T-helper 17 cell (primary cell): Measurements from ENCODE around the gene CENPU. TPM values are rescaled to one million over a fixed set of nuclear protein-coding genes. Genes with fewer than 3 reads are reported as not detected.

Source experiments
- ATAC-seq: fragments of 150-1000 bp; cut with Tn5 transposase; 2 replicates; pipeline ENCODE4 v1.10.0; 2021; ENCODE audit warnings: mild to moderate bottlenecking, moderate library complexity
- DNase-seq, 3 donors: peaks; one replicate each; pipeline versions ENCODE4 v3.0.0 to v3.0.0-alpha.2; 2020 to 2021
- H3K9me3 ChIP-seq: one replicate; pipeline ENCODE4 v1.7.0; 2013; ENCODE audit warnings: low read length, mild to moderate bottlenecking; ENCODE audit not compliant: control insufficient read depth, poor library complexity, severe bottlenecking
- H3K27ac Mint-ChIP-seq: one replicate; pipeline ENCODE4 v1.8.0; 2022; ENCODE audit warnings: mild to moderate bottlenecking, moderate library complexity, mixed read lengths
- H3K27me3 Mint-ChIP-seq: one replicate; pipeline ENCODE4 v1.8.0; 2022; ENCODE audit warnings: mixed read lengths
- H3K36me3 Mint-ChIP-seq: one replicate; pipeline ENCODE4 v1.8.0; 2022; ENCODE audit warnings: low read depth, mixed read lengths
- H3K4me1 Mint-ChIP-seq: one replicate; pipeline ENCODE4 v1.8.0; 2022; ENCODE audit warnings: mild to moderate bottlenecking, mixed read lengths
- H3K4me3 Mint-ChIP-seq: one replicate; pipeline ENCODE4 v1.8.0; 2022; ENCODE audit warnings: mild to moderate bottlenecking, moderate library complexity, mixed read lengths
- total RNA-seq, 4 donors: library from RNA in 2 of 4; stranded (reverse) in 2 of 4; gene quantifications; one replicate each; pipeline ENCODE4 v1.2.3 and lab custom pipeline; 2022 to 2026

Gene CENPU
- total RNA-seq, 2 donors from 2014 or later = 5.4 to 10.4 TPM

DNA sequence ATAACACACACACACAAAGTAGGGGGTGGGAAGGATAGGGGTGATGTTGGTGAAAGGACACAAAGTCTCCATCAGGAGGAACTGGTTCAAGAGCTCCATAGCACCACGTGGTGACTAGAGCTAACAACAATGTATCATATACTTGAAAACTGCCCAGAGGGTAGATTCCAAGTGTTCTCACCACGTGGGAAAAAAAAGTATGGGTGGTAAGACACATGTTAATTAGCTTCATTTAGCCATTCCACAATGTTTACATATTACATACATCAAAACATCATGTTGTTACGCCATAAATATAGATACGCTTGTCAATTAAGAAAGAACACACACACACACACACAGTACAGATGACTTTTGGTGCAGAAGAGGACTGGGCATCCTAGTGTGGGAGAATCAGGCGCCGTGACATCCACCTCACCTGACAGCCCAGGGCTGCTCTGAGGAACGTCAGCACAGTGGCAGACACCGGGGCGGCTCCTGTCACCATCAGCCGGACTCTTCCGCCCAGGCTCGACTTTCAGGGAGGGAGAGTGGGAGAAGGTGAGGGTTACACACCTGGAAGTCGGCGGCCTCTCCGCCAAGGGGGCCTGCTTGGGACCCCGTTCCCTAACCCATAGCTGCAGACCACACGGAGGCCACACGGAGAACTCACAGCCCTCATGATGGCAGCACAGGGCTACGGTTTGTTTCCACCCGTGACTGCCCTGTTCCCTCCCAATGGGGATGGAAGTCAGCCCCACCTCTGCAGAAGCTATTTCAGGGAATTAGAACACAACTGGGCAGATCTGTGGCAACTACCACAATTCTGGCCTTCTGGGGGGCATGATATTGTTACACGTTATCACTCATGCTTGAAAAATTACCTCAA, 31.8 kb upstream of the CENPU start:
- peaks cover 6% of the 10 kb centered on the region for H3K4me1 Mint-ChIP-seq
- no peak for ATAC-seq
- no peak overlapping the region for H3K4me3 Mint-ChIP-seq
- H3K9me3 ChIP-seq = no peaks in the 10 kb centered on the region
- peaks cover 4% of the 10 kb centered on the region for H3K36me3 Mint-ChIP-seq
- no peak for DNase-seq
- no peaks in the 10 kb centered on the region for H3K27me3 Mint-ChIP-seq
- no peak overlapping the region for H3K27ac Mint-ChIP-seq

DNA sequence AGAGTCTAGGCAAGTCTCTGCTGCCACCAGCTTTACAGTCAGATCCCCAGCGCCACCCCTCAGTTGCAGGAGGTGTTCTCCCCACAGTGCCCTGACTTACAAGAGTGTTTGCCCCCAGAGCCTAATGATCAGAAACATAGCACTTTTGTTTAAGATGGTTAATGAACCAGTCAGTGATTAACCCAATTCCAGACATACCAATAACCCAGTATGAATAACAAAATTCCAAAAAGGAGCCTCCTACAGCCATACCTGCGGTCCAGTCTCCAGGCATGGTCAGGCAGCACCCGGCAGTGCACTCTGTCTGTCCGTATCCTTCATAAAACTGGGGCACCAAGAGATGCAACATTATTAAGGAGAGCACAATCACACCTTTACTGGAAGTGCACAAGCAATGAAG, 30.7 kb upstream of the CENPU start:
- DNase-seq (no peak), ATAC-seq (no peak)
- Mint-ChIP-seq H3K27ac (no peak overlapping the region), H3K4me3 (no peak overlapping the region), H3K27me3 (no peaks in the 10 kb centered on the region), H3K4me1 (peaks cover 6% of the 10 kb centered on the region), H3K36me3 (peaks cover 4% of the 10 kb centered on the region)
- no peaks in the 10 kb centered on the region for H3K9me3 ChIP-seq

DNA sequence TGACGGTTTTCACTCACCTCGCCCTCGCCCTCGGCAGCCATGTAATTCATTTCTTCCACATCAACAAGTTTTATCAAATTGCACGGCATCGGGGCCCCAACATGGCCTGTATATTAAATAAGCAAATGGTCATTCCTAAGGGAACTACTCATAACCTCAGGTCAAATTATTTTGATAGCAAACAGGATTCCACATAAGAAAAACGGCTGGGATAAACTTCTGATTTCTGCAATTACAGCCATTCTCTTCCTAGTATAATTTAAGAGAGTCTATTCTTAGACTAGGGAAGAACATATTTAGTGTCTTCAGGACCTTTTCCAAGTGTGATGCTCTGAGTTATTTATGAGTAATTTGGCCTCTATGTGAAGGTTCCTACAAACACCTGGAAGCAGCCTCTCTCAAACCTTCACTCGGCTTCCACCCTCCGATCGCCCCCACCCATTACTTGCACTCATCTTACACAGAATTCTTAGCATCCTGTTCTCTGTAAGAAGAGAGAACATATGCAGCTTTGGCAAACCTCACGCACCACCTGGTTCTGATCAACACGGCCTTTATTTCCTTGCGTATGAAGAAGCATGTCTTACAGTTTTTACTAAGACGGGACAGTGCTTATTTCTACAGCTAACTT, 29.4 kb upstream of the CENPU start:
- Mint-ChIP-seq H3K36me3 (peaks cover 4% of the 10 kb centered on the region), H3K27me3 (no peaks in the 10 kb centered on the region), H3K4me1 (peaks cover 6% of the 10 kb centered on the region), H3K4me3 (no peak overlapping the region), H3K27ac (peak overlapping the region; percentile 74)
- H3K9me3 ChIP-seq = no peaks in the 10 kb centered on the region
- DNase-seq (no peak), ATAC-seq (no peak)

DNA sequence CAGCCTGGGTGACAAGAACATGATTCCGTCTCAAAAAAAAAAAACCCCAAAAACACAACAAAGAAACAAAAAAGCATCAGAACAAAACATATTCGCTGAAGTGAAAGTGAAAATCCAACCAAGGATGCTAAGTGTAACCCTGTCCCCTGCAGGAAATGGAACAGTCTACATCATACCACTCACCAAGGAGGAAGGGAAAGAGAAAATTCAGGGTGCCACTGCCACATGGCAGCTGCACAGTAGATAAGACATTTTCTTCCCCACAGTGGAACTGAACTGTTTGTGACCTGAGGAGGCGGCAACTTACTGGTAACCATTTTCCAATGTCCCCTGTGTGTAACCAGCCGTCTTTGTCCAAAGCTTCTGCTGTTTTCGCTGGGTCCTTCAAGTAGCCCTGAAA, 28.2 kb upstream of the CENPU start:
- DNase-seq (no peak), ATAC-seq (peak; percentile 95)
- peak overlapping the region; percentile 43 for H3K4me3 Mint-ChIP-seq
- peaks cover 6% of the 10 kb centered on the region for H3K4me1 Mint-ChIP-seq
- peak overlapping the region; percentile 74 for H3K27ac Mint-ChIP-seq
- H3K9me3 ChIP-seq = no peaks in the 10 kb centered on the region
- H3K27me3 Mint-ChIP-seq = no peaks in the 10 kb centered on the region
- peaks cover 2% of the 10 kb centered on the region for H3K36me3 Mint-ChIP-seq

DNA sequence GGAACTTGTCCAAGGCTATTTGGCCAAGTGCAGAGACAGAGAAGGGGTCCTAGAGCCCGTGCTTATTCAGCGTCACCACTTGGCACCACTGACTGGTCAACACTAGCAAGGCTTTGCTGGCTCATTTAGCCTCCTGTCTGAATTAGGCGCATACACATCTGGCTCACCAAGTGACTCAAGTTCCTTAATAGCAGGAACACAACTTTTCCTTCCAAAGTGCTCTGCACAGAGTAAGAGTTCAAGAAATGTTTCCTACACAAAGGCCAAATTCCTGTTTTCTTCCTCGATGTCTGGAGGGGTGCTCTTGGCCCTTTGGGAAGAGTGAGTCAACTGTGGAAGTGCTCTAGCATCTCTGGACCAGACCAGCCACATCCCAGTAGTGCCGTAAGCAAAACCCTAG, 26.8 kb upstream of the CENPU start:
- no peak overlapping the region for H3K4me3 Mint-ChIP-seq
- H3K36me3 Mint-ChIP-seq = peaks cover 2% of the 10 kb centered on the region
- ATAC-seq = no peak
- no peak overlapping the region for H3K27ac Mint-ChIP-seq
- no peaks in the 10 kb centered on the region for H3K9me3 ChIP-seq
- DNase-seq = no peak
- H3K4me1 Mint-ChIP-seq = peaks cover 6% of the 10 kb centered on the region
- no peaks in the 10 kb centered on the region for H3K27me3 Mint-ChIP-seq

DNA sequence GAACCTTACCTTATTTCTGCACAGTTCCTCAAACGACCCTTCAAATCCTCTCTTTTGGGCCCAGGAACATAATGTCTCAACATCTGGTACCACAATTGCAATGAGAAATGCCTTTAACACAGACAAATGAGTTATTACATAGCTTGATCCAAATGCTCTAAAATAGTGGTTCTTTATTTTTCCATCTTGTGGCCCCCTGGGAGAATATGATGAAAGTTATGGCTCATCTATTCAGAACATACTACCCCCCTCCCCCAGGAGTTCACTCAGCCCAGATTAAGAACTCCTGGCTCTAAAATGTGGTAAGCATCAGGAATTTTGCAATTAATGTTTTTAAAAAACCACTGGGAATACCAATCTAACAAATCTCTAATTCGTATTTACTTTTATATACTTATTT, 23.9 kb upstream of the CENPU start:
- DNase-seq (no peak), ATAC-seq (no peak)
- no peaks in the 10 kb centered on the region for H3K27me3 Mint-ChIP-seq
- H3K27ac Mint-ChIP-seq = no peak overlapping the region
- no peaks in the 10 kb centered on the region for H3K4me1 Mint-ChIP-seq
- no peaks in the 10 kb centered on the region for H3K9me3 ChIP-seq
- H3K36me3 Mint-ChIP-seq = no peaks in the 10 kb centered on the region
- H3K4me3 Mint-ChIP-seq = no peak overlapping the region

DNA sequence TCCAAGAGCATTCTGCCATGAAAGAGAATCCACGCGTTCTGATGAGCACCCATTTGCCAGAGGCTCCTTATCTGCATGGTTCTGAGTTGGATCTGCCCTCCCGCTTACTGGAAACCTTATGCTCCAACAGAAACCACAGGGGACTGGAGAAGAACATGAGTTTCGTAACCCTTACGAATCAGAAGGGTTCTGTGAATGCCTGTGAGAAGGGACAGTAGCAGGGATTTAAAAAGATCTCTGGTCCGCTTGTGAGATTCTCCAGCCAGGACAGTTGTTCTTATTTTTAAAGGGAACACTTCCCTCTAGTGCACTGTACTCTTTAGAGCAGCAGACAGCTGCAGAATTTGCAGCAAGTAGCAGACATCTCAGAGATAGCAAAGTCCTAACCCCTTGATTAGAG, 22.5 kb upstream of the CENPU start:
- ATAC-seq (no peak), DNase-seq (no peak)
- H3K9me3 ChIP-seq = no peaks in the 10 kb centered on the region
- Mint-ChIP-seq H3K27me3 (peaks cover 5% of the 10 kb centered on the region), H3K4me1 (peaks cover 3% of the 10 kb centered on the region), H3K36me3 (no peaks in the 10 kb centered on the region), H3K4me3 (no peak overlapping the region), H3K27ac (no peak overlapping the region)

DNA sequence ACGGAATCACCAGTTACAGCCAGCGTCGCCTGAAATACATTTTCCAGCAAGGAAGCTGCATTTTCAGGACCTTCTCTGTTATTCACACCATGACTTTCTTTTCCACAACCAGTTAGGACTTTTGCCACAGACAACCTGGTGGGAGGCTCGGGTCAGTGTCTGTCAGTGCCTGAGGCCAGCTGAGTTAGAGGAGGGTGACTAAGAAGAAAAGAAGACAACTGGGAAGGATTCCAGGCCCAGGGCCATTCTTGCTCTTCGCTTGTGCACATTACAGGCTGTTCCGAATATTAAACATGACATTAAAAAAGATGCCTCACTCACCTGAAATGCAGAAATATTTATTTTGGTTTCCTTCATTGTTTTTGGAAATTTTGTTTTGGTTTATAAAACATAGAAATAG, 21.4 kb upstream of the CENPU start:
- DNase-seq (no peak), ATAC-seq (no peak)
- Mint-ChIP-seq H3K27ac (no peak overlapping the region), H3K36me3 (peaks cover 3% of the 10 kb centered on the region), H3K4me1 (peaks cover 7% of the 10 kb centered on the region), H3K4me3 (no peak overlapping the region), H3K27me3 (peaks cover 16% of the 10 kb centered on the region)
- no peaks in the 10 kb centered on the region for H3K9me3 ChIP-seq

DNA sequence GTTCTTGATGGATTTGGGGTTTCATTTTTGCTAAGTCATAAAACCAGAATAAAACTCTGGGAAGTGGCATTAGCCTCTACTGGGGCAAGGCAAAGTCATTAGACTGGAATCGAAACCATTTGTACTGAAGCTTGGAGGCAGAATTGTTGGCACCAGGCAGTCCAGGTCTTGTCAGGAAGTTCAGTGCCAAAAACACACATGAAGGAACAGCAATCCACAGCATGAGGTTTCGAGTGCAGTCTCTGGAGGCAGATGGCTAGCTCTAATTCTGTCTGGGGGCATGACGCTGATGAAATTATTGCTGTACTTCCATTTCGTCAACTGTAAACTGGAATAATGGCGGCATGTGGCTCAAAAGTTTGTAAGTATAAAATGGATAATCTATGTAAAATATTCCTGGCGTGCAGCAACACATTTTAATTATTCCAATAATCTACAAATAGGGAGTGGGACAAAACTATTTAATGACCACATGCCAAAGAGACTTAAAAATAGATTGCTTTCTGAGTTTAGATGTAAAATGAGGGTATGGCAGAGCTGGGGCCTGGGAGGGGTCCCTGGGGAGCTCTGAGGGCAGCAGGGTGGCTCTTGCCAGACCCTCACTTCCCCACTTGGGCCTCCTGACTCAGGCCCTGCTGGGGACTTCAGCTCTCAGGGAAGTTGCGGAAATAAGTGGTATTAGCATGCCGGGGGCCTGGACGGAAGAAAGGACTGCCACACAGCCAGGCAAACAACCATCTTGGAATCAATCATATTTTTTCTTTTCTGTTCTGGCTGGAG, 18.8 kb upstream of the CENPU start:
- peaks cover 3% of the 10 kb centered on the region for H3K36me3 Mint-ChIP-seq
- peaks cover 9% of the 10 kb centered on the region for H3K4me1 Mint-ChIP-seq
- peaks cover 20% of the 10 kb centered on the region for H3K27me3 Mint-ChIP-seq
- no peak for DNase-seq
- ATAC-seq = no peak
- no peaks in the 10 kb centered on the region for H3K9me3 ChIP-seq
- H3K4me3 Mint-ChIP-seq = no peak overlapping the region
- no peak overlapping the region for H3K27ac Mint-ChIP-seq

DNA sequence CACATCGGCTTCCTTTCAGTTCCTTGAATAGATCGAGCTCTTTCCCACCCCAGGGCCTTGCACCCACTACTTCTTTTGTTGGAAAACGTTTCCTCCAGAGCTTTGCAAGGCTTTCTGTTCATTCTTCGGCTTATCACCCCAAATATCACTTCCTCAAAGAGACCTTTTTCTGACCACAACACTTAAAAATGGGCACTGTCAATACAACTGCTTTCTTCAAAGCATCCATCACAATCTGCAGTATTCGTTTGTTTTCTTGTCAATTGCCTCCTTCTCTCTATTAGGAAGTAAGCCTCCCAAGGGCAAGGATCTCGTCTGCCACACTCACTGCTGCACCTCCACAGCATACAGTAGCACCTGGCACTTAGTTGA, 17.7 kb upstream of the CENPU start:
- H3K4me1 Mint-ChIP-seq = peaks cover 12% of the 10 kb centered on the region
- peaks cover 20% of the 10 kb centered on the region for H3K27me3 Mint-ChIP-seq
- no peak overlapping the region for H3K27ac Mint-ChIP-seq
- no peaks in the 10 kb centered on the region for H3K9me3 ChIP-seq
- H3K36me3 Mint-ChIP-seq = peaks cover 3% of the 10 kb centered on the region
- DNase-seq (no peak), ATAC-seq (no peak)
- H3K4me3 Mint-ChIP-seq = no peak overlapping the region

DNA sequence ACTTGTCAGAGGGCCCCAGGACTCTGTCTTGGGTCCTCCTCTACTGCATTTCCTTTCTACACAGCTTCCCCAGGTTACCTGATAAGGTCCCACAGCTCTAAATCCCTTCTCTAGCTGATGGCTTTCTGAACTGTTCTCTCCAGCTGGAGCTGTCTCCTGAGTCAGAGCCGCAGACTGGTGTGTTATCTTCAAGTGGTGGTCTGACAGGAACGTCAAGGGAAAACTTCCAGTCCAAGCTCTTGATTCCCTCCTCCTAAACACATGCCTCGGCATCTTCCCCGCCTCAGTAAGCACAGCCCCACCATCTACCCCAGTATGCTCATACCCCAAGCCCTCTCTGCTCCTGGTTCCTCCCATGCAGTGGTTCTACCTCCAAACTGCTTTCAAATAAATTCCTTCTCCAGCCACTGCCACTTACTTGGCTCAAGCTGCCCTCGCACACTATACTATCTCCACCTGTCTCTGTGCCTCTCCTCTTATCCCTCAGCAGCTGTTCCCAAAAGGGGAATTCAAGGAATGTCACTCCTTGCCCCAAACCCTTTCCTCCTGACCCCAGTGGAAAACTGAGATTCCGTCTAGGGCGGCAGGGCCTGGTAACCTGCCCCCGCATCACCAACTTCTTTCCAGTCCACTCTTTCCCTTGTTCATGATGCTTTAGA, 17.2 kb upstream of the CENPU start:
- Mint-ChIP-seq H3K27ac (peak overlapping the region; percentile 73), H3K4me1 (peaks cover 13% of the 10 kb centered on the region), H3K36me3 (peaks cover 3% of the 10 kb centered on the region), H3K27me3 (peaks cover 22% of the 10 kb centered on the region), H3K4me3 (no peak overlapping the region)
- H3K9me3 ChIP-seq = no peaks in the 10 kb centered on the region
- ATAC-seq (no peak), DNase-seq (no peak)

DNA sequence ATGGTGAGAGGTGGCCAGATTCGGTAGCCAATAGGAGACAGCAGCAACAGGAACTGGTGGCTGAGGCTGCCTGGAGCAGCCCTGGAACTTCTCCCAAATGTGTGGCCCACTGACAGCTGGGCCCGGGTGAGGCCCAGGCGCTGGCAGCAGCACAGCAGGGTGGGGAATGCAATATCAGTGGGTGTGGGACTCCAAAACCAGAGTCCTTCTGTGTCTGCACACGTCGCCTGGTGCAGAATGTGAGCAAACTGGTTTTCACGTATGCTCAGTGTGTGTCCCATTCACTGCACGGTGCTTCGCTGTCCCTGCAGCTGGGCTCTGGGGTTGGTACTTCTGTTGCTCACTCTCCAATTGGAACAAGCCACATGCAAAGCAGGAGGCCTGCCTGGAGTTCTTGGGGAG, 14.4 kb upstream of the CENPU start:
- peaks cover 3% of the 10 kb centered on the region for H3K36me3 Mint-ChIP-seq
- no peak for ATAC-seq
- H3K4me1 Mint-ChIP-seq = peaks cover 16% of the 10 kb centered on the region
- no peaks in the 10 kb centered on the region for H3K9me3 ChIP-seq
- peaks cover 25% of the 10 kb centered on the region for H3K27me3 Mint-ChIP-seq
- no peak overlapping the region for H3K4me3 Mint-ChIP-seq
- no peak for DNase-seq
- no peak overlapping the region for H3K27ac Mint-ChIP-seq
